OCI-LY7 (cell line): ENCODE measurements around the gene NEB. TPM values are rescaled to one million over a fixed set of nuclear protein-coding genes. Genes with fewer than 3 reads are reported as not detected.
A peak's percentile ranks its signal among the peaks of the same experiment; 100 is the strongest.
"Not testable (repeated sequence)": the region's sequence is repeated elsewhere in the genome, so short reads cannot be mapped to it uniquely, and the experiment has no call there.

ENCODE experiments used
- BruUV-seq: library from RNA; stranded (reverse); fragments of 400-500 nt; replicated peaks from 2 replicates; lab custom pipeline; 2021; lab: Mats Ljungman, UMichigan
- CTCF ChIA-PET: fragments of 300-600 bp; sonication (Branson Sonifier 250); formaldehyde crosslinking; loops from one replicate; lab custom pipeline; 2022; ENCODE audit warnings: antibody characterized with exemption; ENCODE audit not compliant: unreplicated experiment; lab: Charles Lee
- POLR2A ChIA-PET: fragments of 300-600 bp; sonication (Branson Sonifier 250); formaldehyde crosslinking; loops from one replicate; lab custom pipeline; 2022; ENCODE audit warnings: antibody characterized with exemption; lab: Charles Lee
- DNase-seq: peaks from one replicate; pipeline ENCODE4 v3.0.0-alpha.2; 2015; ENCODE audit warnings: low spot score
- H2AFZ ChIP-seq: fragments of 200-600 bp; sonication (generic), shearing (Covaris generic); 2 replicates; pipeline ENCODE4 v1.6.1; 2014; ENCODE audit warnings: mild to moderate bottlenecking, antibody characterized with exemption, low read length, moderate library complexity
- H3K27ac ChIP-seq: fragments of 200-600 bp; sonication (generic); 2 replicates; pipeline ENCODE4 v1.5.1; 2014; ENCODE audit warnings: mixed run types, low read depth, mild to moderate bottlenecking, moderate library complexity, low read length, inconsistent platforms; ENCODE audit not compliant: poor library complexity, severe bottlenecking
- H3K36me3 ChIP-seq: fragments of 200-600 bp; sonication (generic); 2 replicates; pipeline ENCODE4 v1.6.1; 2014; ENCODE audit warnings: mild to moderate bottlenecking, antibody characterized with exemption, low read length, moderate library complexity, mixed read lengths; ENCODE audit not compliant: insufficient read depth
- H3K4me1 ChIP-seq: fragments of 200-600 bp; sonication (generic); 2 replicates; pipeline ENCODE4 v1.5.1; 2014; ENCODE audit warnings: mild to moderate bottlenecking, low read length; ENCODE audit not compliant: insufficient read depth, poor library complexity, severe bottlenecking
- H3K4me2 ChIP-seq: fragments of 200-600 bp; sonication (generic); 2 replicates; pipeline ENCODE4 v1.6.1; 2014; ENCODE audit warnings: mild to moderate bottlenecking, low read length
- H3K4me3 ChIP-seq: fragments of 200-600 bp; sonication (generic); 2 replicates; pipeline ENCODE4 v1.5.1; 2014; ENCODE audit warnings: mild to moderate bottlenecking, low read depth, low read length; ENCODE audit not compliant: poor library complexity, severe bottlenecking
- H3K79me2 ChIP-seq: fragments of 200-600 bp; sonication (generic); 2 replicates; pipeline ENCODE4 v1.6.1; 2016; ENCODE audit warnings: low read depth, mild to moderate bottlenecking, low read length, moderate library complexity, mixed read lengths; ENCODE audit not compliant: insufficient read depth
- H3K9me2 ChIP-seq: fragments of 200-600 bp; sonication (generic); 2 replicates; pipeline ENCODE4 v1.6.1; 2016; ENCODE audit warnings: mild to moderate bottlenecking, low read length, mixed read lengths; ENCODE audit not compliant: insufficient read depth
- H3K9me3 ChIP-seq: fragments of 200-600 bp; sonication (generic); 2 replicates; pipeline ENCODE4 v1.6.1; 2014; ENCODE audit warnings: mild to moderate bottlenecking, mixed run types, low read length, mixed read lengths
- H4K20me1 ChIP-seq: fragments of 200-600 bp; sonication (generic); 2 replicates; pipeline ENCODE4 v1.6.1; 2014; ENCODE audit warnings: mild to moderate bottlenecking, antibody characterized with exemption, low read length, moderate library complexity, mixed read lengths; ENCODE audit not compliant: insufficient read depth
- CTCF ChIP-seq: fragments of 200-600 bp; sonication (generic); conservative IDR thresholded peaks from 2 replicates; pipeline ENCODE4 v1.5.1; 2014; ENCODE audit warnings: mild to moderate bottlenecking, antibody characterized with exemption, low read length, moderate library complexity, mixed read lengths
- EZH2phosphoT487 ChIP-seq: fragments of 200-600 bp; sonication (generic); IDR thresholded peaks from 2 replicates; pipeline ENCODE4 v1.6.1; 2018; ENCODE audit warnings: low read depth, borderline replicate concordance, mild to moderate bottlenecking, mixed run types, antibody characterized with exemption, low read length, moderate library complexity, mixed read lengths
- intact Hi-C: fragments of 100-400 bp; cut with micrococcal nuclease; formaldehyde crosslinking; loops from one replicate; pipeline ENCODE4 v1.10.0; 2022; ENCODE audit not compliant: unreplicated experiment
- total RNA-seq, 2 experiments: library from RNA; depleted of rRNA in 1 of 2; stranded (reverse); fragments of >200 nt in 1 of 2; shearing (Covaris generic) in 1 of 2; gene quantifications; 2 replicates each; pipeline ENCODE4 v1.2.3, GENCODE V29; 2014 to 2022

The NEB gene
- total RNA-seq, 2 experiments from 2014 or later = 0.04 to 0.38 TPM

GRCh38 chr2:151557883-151558282, 176.4 kb downstream of the NEB start:
- BruUV-seq = not testable (repeated sequence)
- H3K4me1 ChIP-seq = peaks cover 16% of the 10 kb centered on the region
- POLR2A ChIA-PET = interaction anchor here (1.2 to 1.5 kb wide), 2 partner anchors 9 to 292 kb away, joined by 3 read pairs; no protein-coding TSS in a partner anchor

GRCh38 chr2:151556121-151556520, 178.2 kb downstream of the NEB start:
- Histone ChIP-seq H3K4me2 (no peak overlapping the region), H3K9me2 (no peaks in the 10 kb centered on the region), H2AFZ (no peak overlapping the region), H3K79me2 (no peaks in the 10 kb centered on the region), H3K36me3 (no peaks in the 10 kb centered on the region), H4K20me1 (no peaks in the 10 kb centered on the region), H3K4me1 (peaks cover 16% of the 10 kb centered on the region), H3K27ac (no peak overlapping the region), H3K9me3 (no peaks in the 10 kb centered on the region), H3K4me3 (no peak overlapping the region)
- intact Hi-C loops = no loop called here
- BruUV-seq = no TSS peak
- POLR2A ChIA-PET = no interaction called here
- TF ChIP-seq EZH2phosphoT487 (no peak), CTCF (no peak)
- DNase-seq = no peak
- CTCF ChIA-PET = no interaction called here

More at GRCh38 chr2:151557883-151558282, 176.4 kb downstream of the NEB start:
- Histone ChIP-seq H3K4me2 (peak overlapping the region; percentile 34; the same call in 1 of the 2 replicates), H2AFZ (peak overlapping the region; percentile 76)
- H3K79me2 ChIP-seq, H3K27ac ChIP-seq, intact Hi-C loops, CTCF ChIA-PET, H3K4me3 ChIP-seq, H3K9me2 ChIP-seq, H3K9me3 ChIP-seq, H3K36me3 ChIP-seq, H4K20me1 ChIP-seq: not testable (repeated sequence)
- DNase-seq = peak; percentile 12

- H3K9me2 ChIP-seq = no peaks in the 10 kb centered on the region
- DNase-seq = no peak
- H3K9me3 ChIP-seq = no peaks in the 10 kb centered on the region
- H3K79me2 ChIP-seq = no peaks in the 10 kb centered on the region
- H3K27ac ChIP-seq = no peak overlapping the region
- BruUV-seq = no TSS peak
- intact Hi-C loops = no loop called here
- TF ChIP-seq CTCF = no peak
- TF ChIP-seq EZH2phosphoT487 = no peak
- no peak overlapping the region for H2AFZ ChIP-seq
- no peaks in the 10 kb centered on the region for H3K36me3 ChIP-seq
- no peak overlapping the region for H3K4me2 ChIP-seq
- peaks cover 1% of the 10 kb centered on the region for H3K4me1 ChIP-seq
- POLR2A ChIA-PET = no interaction called here
- CTCF ChIA-PET = no interaction called here
- H4K20me1 ChIP-seq = no peaks in the 10 kb centered on the region
- H3K4me3 ChIP-seq = no peak overlapping the region
Observed at GRCh38 chr2:151552287-151552686, 182.0 kb downstream of the NEB start.
